ENCODE results near the gene PLCB1. TPM values are rescaled to one million over a fixed set of nuclear protein-coding genes. Genes with fewer than 3 reads are reported as not detected.
A peak's percentile ranks its signal among the peaks of the same experiment; 100 is the strongest.

Gene PLCB1
- total RNA-seq, 4 donors from 2014 or later = 13.5 to 110 (median 30.4) TPM

GRCh38 chr20:8602389-8603116 lies 470.5 kb downstream of the PLCB1 start:
- Histone ChIP-seq H3K27me3 (no peaks in the 10 kb centered on the region), H3K9me3 (no peaks in the 10 kb centered on the region), H3K4me1 (no peaks in the 10 kb centered on the region), H3K27ac (peak overlapping the region; percentile 27 to 72), H3K4me3 (no peak overlapping the region), H3K36me3 (no peaks in the 10 kb centered on the region)
- intact Hi-C loops (cut with DNase I; ENCODE audit: low total_unique reads) = no loop called here
- TF ChIP-seq CTCF (IDR thresholded peaks at IDR 0.05) = no peak
- no peak for TF ChIP-seq POLR2A (IDR thresholded peaks at IDR 0.05)
- no peak for DNase-seq

GRCh38 chr20:8608470-8608869 lies 476.4 kb downstream of the PLCB1 start:
- no peaks in the 10 kb centered on the region for H3K9me3 ChIP-seq
- no peak for TF ChIP-seq POLR2A (IDR thresholded peaks at IDR 0.05)
- TF ChIP-seq CTCF (IDR thresholded peaks at IDR 0.05) = no peak
- DNase-seq = no peak
- no peak overlapping the region for H3K27ac ChIP-seq
- H3K36me3 ChIP-seq = no peaks in the 10 kb centered on the region
- H3K4me1 ChIP-seq = no peaks in the 10 kb centered on the region
- intact Hi-C loops (cut with DNase I; ENCODE audit: low total_unique reads) = no loop called here
- H3K4me3 ChIP-seq = no peak overlapping the region
- no peaks in the 10 kb centered on the region for H3K27me3 ChIP-seq

GRCh38 chr20:8616792-8617191 lies 484.7 kb downstream of the PLCB1 start:
- DNase-seq = no peak
- no peaks in the 10 kb centered on the region for H3K4me1 ChIP-seq
- H3K27me3 ChIP-seq = no peaks in the 10 kb centered on the region
- no peaks in the 10 kb centered on the region for H3K36me3 ChIP-seq
- TF ChIP-seq CTCF (IDR thresholded peaks at IDR 0.05) (no peak), POLR2A (IDR thresholded peaks at IDR 0.05) (no peak)
- no peaks in the 10 kb centered on the region for H3K9me3 ChIP-seq
- H3K27ac ChIP-seq = no peak overlapping the region
- intact Hi-C loops (cut with DNase I; ENCODE audit: low total_unique reads) = no loop called here
- H3K4me3 ChIP-seq = no peak overlapping the region

- DNase-seq = no peak
- no peaks in the 10 kb centered on the region for H3K27me3 ChIP-seq
- no peaks in the 10 kb centered on the region for H3K36me3 ChIP-seq
- intact Hi-C loops (cut with DNase I; ENCODE audit: low total_unique reads) = no loop called here
- no peak overlapping the region for H3K27ac ChIP-seq
- no peak overlapping the region for H3K4me3 ChIP-seq
- H3K9me3 ChIP-seq = no peaks in the 10 kb centered on the region
- no peak for TF ChIP-seq CTCF (IDR thresholded peaks at IDR 0.05)
- no peaks in the 10 kb centered on the region for H3K4me1 ChIP-seq
Measured at GRCh38 chr20:8621001-8621400, 488.9 kb downstream of the PLCB1 start.

- H3K27ac ChIP-seq = no peak overlapping the region
- H3K36me3 ChIP-seq = no peaks in the 10 kb centered on the region
- no peaks in the 10 kb centered on the region for H3K27me3 ChIP-seq
- no peaks in the 10 kb centered on the region for H3K4me1 ChIP-seq
- DNase-seq = no peak
- TF ChIP-seq CTCF (IDR thresholded peaks at IDR 0.05) = no peak
- TF ChIP-seq POLR2A (IDR thresholded peaks at IDR 0.05) = no peak
- H3K4me3 ChIP-seq = no peak overlapping the region
- intact Hi-C loops (cut with DNase I; ENCODE audit: low total_unique reads) = no loop called here
- no peaks in the 10 kb centered on the region for H3K9me3 ChIP-seq
Measured at GRCh38 chr20:8624046-8624445, 492.0 kb downstream of the PLCB1 start.

All from uterus (tissue), 4 donors.